GM21528 (cell line): ENCODE results near the gene ATP6AP1.

ENCODE experiments used
- ATAC-seq: cut with Tn5 transposase; IDR thresholded peaks from one replicate; pipeline ENCODE4 v1.9.1; 2021; ENCODE audit warnings: mild to moderate bottlenecking, moderate library complexity; ENCODE audit not compliant: unreplicated experiment, low FRiP score

The ATP6AP1 gene

DNA sequence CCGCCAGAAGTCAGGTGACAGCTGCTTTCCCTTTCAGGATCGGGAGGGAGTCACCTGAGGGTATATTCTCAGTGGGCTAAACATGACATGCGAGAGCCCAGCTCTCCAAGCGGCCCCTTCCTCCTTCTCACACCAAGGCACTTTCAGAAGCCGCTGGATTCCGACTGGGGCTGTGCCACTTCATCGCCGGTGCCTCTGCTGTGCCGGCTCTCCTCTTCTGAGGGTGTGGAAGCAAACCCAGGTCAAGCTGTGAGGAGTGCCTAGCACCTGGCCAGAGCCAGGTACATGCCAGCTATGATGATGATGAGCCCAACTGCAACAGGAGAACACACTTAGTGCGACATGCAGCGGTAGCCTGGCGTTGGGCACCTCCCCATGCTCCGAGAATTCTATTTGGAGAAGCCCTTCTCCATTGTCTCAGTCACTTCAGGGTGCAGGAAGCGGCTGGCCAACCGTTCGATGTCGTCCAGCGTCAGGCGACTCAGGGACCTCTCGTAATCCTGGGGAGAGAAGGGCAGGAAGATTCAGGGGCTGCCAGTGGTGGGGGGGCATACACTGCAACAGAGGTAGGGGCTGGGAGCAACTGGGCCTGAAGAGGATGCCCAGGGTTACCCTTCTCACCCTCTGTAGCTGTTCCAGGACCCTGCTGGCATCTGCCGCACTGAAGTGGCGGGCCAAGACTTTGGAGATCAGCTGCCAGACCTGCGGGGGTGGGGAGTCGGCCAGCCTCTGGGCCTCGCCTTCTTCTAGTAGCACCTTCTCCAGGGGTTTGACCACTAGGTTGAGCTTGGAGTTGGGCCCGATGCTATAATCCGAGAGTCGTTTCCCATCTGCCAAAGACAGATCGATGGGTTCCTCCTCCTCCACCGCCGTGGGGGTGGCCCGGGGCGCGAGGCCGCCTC lies 56.9 kb downstream of the ATP6AP1 start:
- ATAC-seq: no peak

DNA sequence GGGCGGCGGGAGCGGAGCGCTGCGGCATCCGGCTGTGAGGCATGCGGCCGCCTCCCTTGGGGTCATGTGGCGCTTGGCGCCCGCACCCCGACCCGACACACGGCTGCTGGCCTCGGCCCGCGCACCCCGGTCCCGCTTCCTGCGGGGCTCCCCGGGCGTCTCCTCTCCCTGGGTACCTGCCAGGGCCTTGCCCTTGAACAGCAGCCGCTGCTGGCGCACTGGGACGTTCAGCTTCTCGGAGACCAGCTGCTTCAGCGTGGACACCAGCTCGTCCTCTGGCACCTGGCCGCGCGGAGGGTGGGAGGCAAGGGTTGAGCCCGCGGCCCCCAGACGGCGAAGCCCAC lies 57.5 kb downstream of the ATP6AP1 start:
- no peak for ATAC-seq
